Measurements from ENCODE around the gene GLRB.
"Not testable (repeated sequence)": the region's sequence is repeated elsewhere in the genome, so short reads cannot be mapped to it uniquely, and the experiment has no call there.

The GLRB gene

GRCh38 chr4:157075811-157076577 lies at the start of gene GLRB:
GLRB (plus strand) TSS chr4:157076150; CDS start chr4:157078025, 1,875 bp downstream.
- no peak for DNase-seq

GRCh38 chr4:157035471-157035870 lies 40.5 kb upstream of the GLRB start:
- no peak for DNase-seq

- no peak for DNase-seq
Observed at GRCh38 chr4:157040405-157040804, 35.5 kb upstream of the GLRB start.

GRCh38 chr4:157043131-157043530 lies 32.8 kb upstream of the GLRB start:
- no peak for DNase-seq

- DNase-seq = no peak
Observed at GRCh38 chr4:157045507-157046127, 30.3 kb upstream of the GLRB start.

- no peak for DNase-seq
Observed at GRCh38 chr4:157048248-157048647, 27.7 kb upstream of the GLRB start.

- DNase-seq = no peak
Observed at GRCh38 chr4:157050561-157050960, 25.4 kb upstream of the GLRB start.

- no peak for DNase-seq
Observed at GRCh38 chr4:157052429-157053040, 23.4 kb upstream of the GLRB start.

GRCh38 chr4:157057218-157057617 lies 18.7 kb upstream of the GLRB start:
- DNase-seq = no peak

GRCh38 chr4:157058899-157059298 lies 17.1 kb upstream of the GLRB start:
- not testable (repeated sequence) for DNase-seq

- DNase-seq = no peak
Observed at GRCh38 chr4:157072002-157072401, 3.9 kb upstream of the GLRB start.

GRCh38 chr4:157075401-157075800 lies 549 bp upstream of the GLRB start:
- no peak for DNase-seq

- no peak for DNase-seq
Observed at GRCh38 chr4:157076578-157076947, 613 bp downstream of the GLRB start.

- DNase-seq = no peak
Observed at GRCh38 chr4:157079441-157079840, 3.5 kb downstream of the GLRB start.

- DNase-seq = no peak
Observed at GRCh38 chr4:157080605-157081004, 4.7 kb downstream of the GLRB start.

- DNase-seq = no peak
Observed at GRCh38 chr4:157095716-157096115, 19.8 kb downstream of the GLRB start.

- DNase-seq = no peak
Observed at GRCh38 chr4:157096439-157096838, 20.5 kb downstream of the GLRB start.

GRCh38 chr4:157099506-157099905 lies 23.6 kb downstream of the GLRB start:
- no peak for DNase-seq

GRCh38 chr4:157104541-157104940 lies 28.6 kb downstream of the GLRB start:
- no peak for DNase-seq

GRCh38 chr4:157114671-157115070 lies 38.7 kb downstream of the GLRB start:
- no peak for DNase-seq

GRCh38 chr4:157115613-157116335 lies 39.8 kb downstream of the GLRB start:
- no peak for DNase-seq

- no peak for DNase-seq
Observed at GRCh38 chr4:157121401-157121800, 45.5 kb downstream of the GLRB start.

- no peak for DNase-seq
Observed at GRCh38 chr4:157127571-157127970, 51.6 kb downstream of the GLRB start.

- no peak for DNase-seq
Observed at GRCh38 chr4:157128395-157128794, 52.4 kb downstream of the GLRB start.

Data from NCI-H524 treated with DMSO at 0.1 percent for 48 hours (cell line).